WTC11 (cell line): ENCODE data around the gene ZNRF2.

Experiments
- CTCF ChIP-seq: fragments of 200-600 bp; IDR thresholded peaks from 2 replicates; pipeline ENCODE4 v1.8.0; 2022; ENCODE audit warnings: antibody characterized with exemption
- NFE2L1 ChIP-seq: sonication (generic); formaldehyde crosslinking; IDR thresholded peaks from 2 replicates; pipeline ENCODE4 v1.8.1; 2023; ENCODE audit warnings: missing genetic modification reagents
- ZSCAN18 ChIP-seq: fragments of 250-450 bp; sonication (Bioruptor Pico); IDR thresholded peaks from 2 replicates; pipeline ENCODE4 v2.1.2; 2022; ENCODE audit warnings: mild to moderate bottlenecking, moderate library complexity

GRCh38 chr7:30363778-30364563 is 79.6 kb downstream of the ZNRF2 start:
- TF ChIP-seq CTCF = no peak
- TF ChIP-seq NFE2L1 (CRISPR knock-in tag) = no peak
- no peak for TF ChIP-seq ZSCAN18 (CRISPR knock-in tag)
